Karpas-422 (cell line): Measurements from ENCODE around the gene DEPP1. TPM values are rescaled to one million over a fixed set of nuclear protein-coding genes. Genes with fewer than 3 reads are reported as not detected.

ENCODE experiments used
- DNase-seq: peaks from one replicate; pipeline ENCODE4 v3.0.0-alpha.2; 2015
- H2AFZ ChIP-seq: fragments of 200-600 bp; sonication (generic); 2 replicates; pipeline ENCODE4 v1.6.1; 2014; ENCODE audit warnings: antibody characterized with exemption, low read length, mixed read lengths
- H3K27ac ChIP-seq: fragments of 200-600 bp; sonication (generic); 2 replicates; pipeline ENCODE4 v1.5.1; 2014; ENCODE audit warnings: mild to moderate bottlenecking, low read length, moderate library complexity
- H3K27me3 ChIP-seq: fragments of 200-600 bp; sonication (generic); 2 replicates; pipeline ENCODE4 v1.6.1; 2014; ENCODE audit warnings: low read length, mixed read lengths
- H3K36me3 ChIP-seq: fragments of 200-600 bp; sonication (generic); 2 replicates; pipeline ENCODE4 v1.6.1; 2014; ENCODE audit warnings: low read length, mixed read lengths; ENCODE audit not compliant: insufficient read depth
- H3K4me1 ChIP-seq: fragments of 200-600 bp; sonication (generic); 2 replicates; pipeline ENCODE4 v1.6.1; 2014; ENCODE audit warnings: mild to moderate bottlenecking, low read length, mixed read lengths
- H3K4me2 ChIP-seq: fragments of 200-600 bp; sonication (generic); 2 replicates; pipeline ENCODE4 v1.6.1; 2014; ENCODE audit warnings: low read length, low read depth, mild to moderate bottlenecking; ENCODE audit not compliant: poor library complexity, severe bottlenecking
- H3K4me3 ChIP-seq: fragments of 200-600 bp; sonication (generic); 2 replicates; pipeline ENCODE4 v1.5.1; 2014; ENCODE audit warnings: mild to moderate bottlenecking, antibody characterized with exemption, low read length, mixed read lengths
- H3K79me2 ChIP-seq: fragments of 200-600 bp; sonication (generic); 2 replicates; pipeline ENCODE4 v1.6.1; 2014; ENCODE audit warnings: mild to moderate bottlenecking, low read length, mixed read lengths
- H3K9ac ChIP-seq: fragments of 200-600 bp; sonication (generic); 2 replicates; pipeline ENCODE4 v1.6.0; 2014; ENCODE audit warnings: low read length
- H3K9me2 ChIP-seq: fragments of 200-600 bp; sonication (generic), shearing (Covaris generic); replicated peaks from 2 replicates; pipeline ENCODE4 v1.6.0; 2014; ENCODE audit warnings: mild to moderate bottlenecking, low read length, moderate library complexity; ENCODE audit not compliant: insufficient read depth
- H3K9me3 ChIP-seq: fragments of 300-700, 200-600 bp; sonication (generic); 2 replicates; pipeline ENCODE4 v1.6.1; 2014; ENCODE audit warnings: low read length, mixed read lengths
- H4K20me1 ChIP-seq: fragments of 200-600 bp; sonication (generic); 2 replicates; pipeline ENCODE4 v1.6.1; 2014; ENCODE audit warnings: mild to moderate bottlenecking, antibody characterized with exemption, low read length, low read depth; ENCODE audit not compliant: insufficient read depth
- total RNA-seq: library from RNA; depleted of rRNA; stranded (reverse); fragments of >200 nt; shearing (Covaris generic); gene quantifications from 2 replicates; pipeline ENCODE4 v1.2.3, GENCODE V29; 2014; ENCODE audit warnings: low replicate concordance; rRNA removed

DEPP1 gene
- total RNA-seq, 1 experiment from 2014 or later, result not detected

GRCh38 chr10:44928462-44928861 is 50.1 kb downstream of the DEPP1 start:
- H3K27ac ChIP-seq, result no peak overlapping the region
- DNase-seq, result no peak
- H3K4me3 ChIP-seq, result no peak overlapping the region
- no peaks in the 10 kb centered on the region for H4K20me1 ChIP-seq
- no peaks in the 10 kb centered on the region for H3K79me2 ChIP-seq
- no peak overlapping the region for H3K9ac ChIP-seq
- no peak overlapping the region for H2AFZ ChIP-seq
- no peaks in the 10 kb centered on the region for H3K36me3 ChIP-seq
- peaks cover 16% of the 10 kb centered on the region for H3K4me1 ChIP-seq
- no peaks in the 10 kb centered on the region for H3K27me3 ChIP-seq
- no peaks in the 10 kb centered on the region for H3K9me3 ChIP-seq
- H3K4me2 ChIP-seq, result no peak overlapping the region
- no peaks in the 10 kb centered on the region for H3K9me2 ChIP-seq

GRCh38 chr10:44927352-44927751 is 51.3 kb downstream of the DEPP1 start:
- no peak overlapping the region for H3K4me2 ChIP-seq
- no peak for DNase-seq
- no peak overlapping the region for H3K9ac ChIP-seq
- no peaks in the 10 kb centered on the region for H3K27me3 ChIP-seq
- no peak overlapping the region for H3K4me3 ChIP-seq
- H3K27ac ChIP-seq, result no peak overlapping the region
- H3K9me3 ChIP-seq, result no peaks in the 10 kb centered on the region
- H3K36me3 ChIP-seq, result no peaks in the 10 kb centered on the region
- H3K79me2 ChIP-seq, result no peaks in the 10 kb centered on the region
- H3K4me1 ChIP-seq, result peaks cover 8% of the 10 kb centered on the region; the same call in 1 of the 2 replicates
- H2AFZ ChIP-seq, result no peak overlapping the region
- H4K20me1 ChIP-seq, result no peaks in the 10 kb centered on the region
- H3K9me2 ChIP-seq, result no peaks in the 10 kb centered on the region

- Histone ChIP-seq H3K4me1 (peaks cover 8% of the 10 kb centered on the region; the same call in 1 of the 2 replicates), H3K9me2 (no peaks in the 10 kb centered on the region), H4K20me1 (no peaks in the 10 kb centered on the region), H3K4me3 (no peak overlapping the region), H3K36me3 (no peaks in the 10 kb centered on the region), H3K4me2 (no peak overlapping the region), H3K27ac (no peak overlapping the region), H3K79me2 (no peaks in the 10 kb centered on the region), H3K9ac (no peak overlapping the region), H3K9me3 (no peaks in the 10 kb centered on the region), H2AFZ (no peak overlapping the region), H3K27me3 (no peaks in the 10 kb centered on the region)
- no peak for DNase-seq
Measured at GRCh38 chr10:44926751-44927351, 51.8 kb downstream of the DEPP1 start.

Other genes starting within 250 kb of the DEPP1 start
- not detected in 2 replicates for gene TMEM72, start 67.5 kb downstream of the DEPP1 start, total RNA-seq
- 3.6 and 7.1 TPM in 2 replicates for gene RASSF4, start 19.0 kb downstream of the DEPP1 start, total RNA-seq
- gene ZNF22, start 22.1 kb upstream of the DEPP1 start, total RNA-seq, result 34.9 and 53.2 TPM in 2 replicates